ENCODE measurements around the gene IZUMO1. TPM values are rescaled to one million over a fixed set of nuclear protein-coding genes. Genes with fewer than 3 reads are reported as not detected.

IZUMO1 gene
- total and polyA plus RNA-seq, 9 of the 15 experiments (the other 6 are each of a cell fraction or from before 2014, with no cell fraction given): 0.14 to 2.1 (median 0.73) TPM

DNA sequence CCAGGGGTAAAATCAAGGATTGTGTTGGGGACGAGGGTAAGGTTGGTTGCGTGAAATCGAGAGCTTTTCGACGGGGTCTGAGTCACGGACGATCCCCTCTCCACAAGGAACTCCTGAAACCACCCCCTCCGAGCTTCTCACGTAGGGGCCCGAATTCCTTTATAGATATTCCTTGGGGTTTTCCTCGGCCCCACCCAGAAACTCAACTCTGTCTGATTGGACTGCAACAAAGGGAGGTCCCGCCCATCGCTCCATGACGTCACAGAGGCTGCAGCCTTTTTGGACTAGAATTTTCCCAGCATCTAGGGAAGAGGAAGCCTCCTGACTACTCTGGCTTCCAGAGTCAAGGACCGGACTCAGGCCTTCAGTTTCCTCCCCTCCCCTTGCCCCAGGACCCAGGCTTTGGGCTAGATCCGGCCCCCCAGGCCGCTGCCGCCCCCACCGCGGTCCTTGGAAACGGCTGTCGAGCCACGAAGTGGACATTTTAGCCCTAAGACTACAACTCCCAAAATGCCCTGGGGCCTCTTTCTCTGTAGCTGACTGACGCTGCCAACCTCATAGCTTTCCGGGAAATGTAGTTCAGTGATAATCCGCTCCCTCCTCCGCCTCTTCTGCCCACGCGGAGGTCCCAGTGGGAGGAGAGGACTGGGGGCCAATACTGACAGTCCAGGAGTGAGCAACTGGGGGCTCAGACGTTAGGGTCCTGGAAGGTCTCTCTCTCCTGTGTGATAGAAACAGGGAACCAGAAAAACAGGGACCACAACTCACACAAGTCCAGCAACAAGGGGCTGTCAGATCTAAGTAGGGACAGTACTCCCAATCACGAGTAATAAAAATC lies at the start of gene IZUMO1 (continued):
- TF ChIP-seq EP400 (IDR thresholded peaks at IDR 0.05): 0 out of 2 replicates have a peak, but pooled peaks have one; percentile 42
- peak in 1 of 3 experiments; percentile 66 for TF ChIP-seq YY1 (IDR thresholded peaks at IDR 0.05; ENCODE audit: borderline replicate concordance in 1 of 3, control insufficient read depth in 1 of 3, extremely low read depth in 1 of 3, insufficient read depth in 3 of 3, insufficient read length in 1 of 3, insufficient replicate concordance in 2 of 3, low read depth in 1 of 3, low read length in 2 of 3)
- TF ChIP-seq, protein P1, sequence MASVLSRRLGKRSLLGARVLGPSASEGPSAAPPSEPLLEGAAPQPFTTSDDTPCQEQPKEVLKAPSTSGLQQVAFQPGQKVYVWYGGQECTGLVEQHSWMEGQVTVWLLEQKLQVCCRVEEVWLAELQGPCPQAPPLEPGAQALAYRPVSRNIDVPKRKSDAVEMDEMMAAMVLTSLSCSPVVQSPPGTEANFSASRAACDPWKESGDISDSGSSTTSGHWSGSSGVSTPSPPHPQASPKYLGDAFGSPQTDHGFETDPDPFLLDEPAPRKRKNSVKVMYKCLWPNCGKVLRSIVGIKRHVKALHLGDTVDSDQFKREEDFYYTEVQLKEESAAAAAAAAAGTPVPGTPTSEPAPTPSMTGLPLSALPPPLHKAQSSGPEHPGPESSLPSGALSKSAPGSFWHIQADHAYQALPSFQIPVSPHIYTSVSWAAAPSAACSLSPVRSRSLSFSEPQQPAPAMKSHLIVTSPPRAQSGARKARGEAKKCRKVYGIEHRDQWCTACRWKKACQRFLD (CRISPR knock-in tag; IDR thresholded peaks at IDR 0.05): peak; percentile 93
- no peak for TF ChIP-seq MED1 (CRISPR knock-in tag; IDR thresholded peaks at IDR 0.05; ENCODE audit: borderline replicate concordance)
- peak; percentile 92 for TF ChIP-seq ZNF197 (CRISPR knock-in tag; IDR thresholded peaks at IDR 0.05; ENCODE audit: low read depth)
- TF ChIP-seq HSF4 (CRISPR knock-in tag; IDR thresholded peaks at IDR 0.05; ENCODE audit: borderline replicate concordance): no peak
- no peak for TF ChIP-seq FOXK1 (CRISPR knock-in tag; IDR thresholded peaks at IDR 0.05; ENCODE audit: borderline replicate concordance)
- no peak for TF ChIP-seq U2AF2 (optimal IDR thresholded peaks at IDR 0.05; ENCODE audit: low read depth, low read length)
- TF ChIP-seq PHF21A (IDR thresholded peaks at IDR 0.05; ENCODE audit: borderline replicate concordance, low read depth): no peak
- TF ChIP-seq TRIM28 (IDR thresholded peaks at IDR 0.05): no peak
- TF ChIP-seq NONO (IDR thresholded peaks at IDR 0.05; ENCODE audit: low read depth in 2 of 2, low read length in 1 of 2): peak in 1 of 2 experiments; percentile 51; a peak in 1 of 4 replicates
- TF ChIP-seq, protein P2, sequence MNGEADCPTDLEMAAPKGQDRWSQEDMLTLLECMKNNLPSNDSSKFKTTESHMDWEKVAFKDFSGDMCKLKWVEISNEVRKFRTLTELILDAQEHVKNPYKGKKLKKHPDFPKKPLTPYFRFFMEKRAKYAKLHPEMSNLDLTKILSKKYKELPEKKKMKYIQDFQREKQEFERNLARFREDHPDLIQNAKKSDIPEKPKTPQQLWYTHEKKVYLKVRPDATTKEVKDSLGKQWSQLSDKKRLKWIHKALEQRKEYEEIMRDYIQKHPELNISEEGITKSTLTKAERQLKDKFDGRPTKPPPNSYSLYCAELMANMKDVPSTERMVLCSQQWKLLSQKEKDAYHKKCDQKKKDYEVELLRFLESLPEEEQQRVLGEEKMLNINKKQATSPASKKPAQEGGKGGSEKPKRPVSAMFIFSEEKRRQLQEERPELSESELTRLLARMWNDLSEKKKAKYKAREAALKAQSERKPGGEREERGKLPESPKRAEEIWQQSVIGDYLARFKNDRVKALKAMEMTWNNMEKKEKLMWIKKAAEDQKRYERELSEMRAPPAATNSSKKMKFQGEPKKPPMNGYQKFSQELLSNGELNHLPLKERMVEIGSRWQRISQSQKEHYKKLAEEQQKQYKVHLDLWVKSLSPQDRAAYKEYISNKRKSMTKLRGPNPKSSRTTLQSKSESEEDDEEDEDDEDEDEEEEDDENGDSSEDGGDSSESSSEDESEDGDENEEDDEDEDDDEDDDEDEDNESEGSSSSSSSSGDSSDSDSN (IDR thresholded peaks at IDR 0.05; ENCODE audit: borderline replicate concordance in 1 of 2, low read depth in 2 of 2, low read length in 2 of 2): no peak
- TF ChIP-seq MEF2A (IDR thresholded peaks at IDR 0.05; ENCODE audit: control insufficient read depth, low read depth, low read length): no peak
- 0 out of 4 replicates have a peak, but pooled peaks of 1 of the 2 experiments have one; percentile 38 for TF ChIP-seq HDAC1 (IDR thresholded peaks at IDR 0.05)
- no peak for TF ChIP-seq RBM39 (optimal IDR thresholded peaks at IDR 0.05; ENCODE audit: low read depth, low read length)
- peak; percentile 74 for TF ChIP-seq TBP (optimal IDR thresholded peaks at IDR 0.05; ENCODE audit: low read depth, low read length)
- TF ChIP-seq ZNF644 (tag; IDR thresholded peaks at IDR 0.05; ENCODE audit: low read depth): peak; percentile 87
- TF ChIP-seq, protein P3, sequence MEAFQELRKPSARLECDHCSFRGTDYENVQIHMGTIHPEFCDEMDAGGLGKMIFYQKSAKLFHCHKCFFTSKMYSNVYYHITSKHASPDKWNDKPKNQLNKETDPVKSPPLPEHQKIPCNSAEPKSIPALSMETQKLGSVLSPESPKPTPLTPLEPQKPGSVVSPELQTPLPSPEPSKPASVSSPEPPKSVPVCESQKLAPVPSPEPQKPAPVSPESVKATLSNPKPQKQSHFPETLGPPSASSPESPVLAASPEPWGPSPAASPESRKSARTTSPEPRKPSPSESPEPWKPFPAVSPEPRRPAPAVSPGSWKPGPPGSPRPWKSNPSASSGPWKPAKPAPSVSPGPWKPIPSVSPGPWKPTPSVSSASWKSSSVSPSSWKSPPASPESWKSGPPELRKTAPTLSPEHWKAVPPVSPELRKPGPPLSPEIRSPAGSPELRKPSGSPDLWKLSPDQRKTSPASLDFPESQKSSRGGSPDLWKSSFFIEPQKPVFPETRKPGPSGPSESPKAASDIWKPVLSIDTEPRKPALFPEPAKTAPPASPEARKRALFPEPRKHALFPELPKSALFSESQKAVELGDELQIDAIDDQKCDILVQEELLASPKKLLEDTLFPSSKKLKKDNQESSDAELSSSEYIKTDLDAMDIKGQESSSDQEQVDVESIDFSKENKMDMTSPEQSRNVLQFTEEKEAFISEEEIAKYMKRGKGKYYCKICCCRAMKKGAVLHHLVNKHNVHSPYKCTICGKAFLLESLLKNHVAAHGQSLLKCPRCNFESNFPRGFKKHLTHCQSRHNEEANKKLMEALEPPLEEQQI (IDR thresholded peaks at IDR 0.05): no peak
- TF ChIP-seq, protein P4, sequence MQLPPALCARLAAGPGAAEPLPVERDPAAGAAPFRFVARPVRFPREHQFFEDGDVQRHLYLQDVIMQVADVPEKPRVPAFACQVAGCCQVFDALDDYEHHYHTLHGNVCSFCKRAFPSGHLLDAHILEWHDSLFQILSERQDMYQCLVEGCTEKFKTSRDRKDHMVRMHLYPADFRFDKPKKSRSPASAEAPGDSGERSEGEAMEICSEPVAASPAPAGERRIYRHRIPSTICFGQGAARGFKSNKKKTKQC (CRISPR knock-in tag; IDR thresholded peaks at IDR 0.05): no peak
